H1 (cell line): ENCODE measurements around the gene PLEKHG5. TPM values are rescaled to one million over a fixed set of nuclear protein-coding genes. Genes with fewer than 3 reads are reported as not detected.

Source experiments
- CTCF ChIA-PET: fragments of 300-600 bp; sonication (Branson Sonifier 250); formaldehyde crosslinking; loops from one replicate; lab custom pipeline; 2021; ENCODE audit not compliant: partially characterized antibody; lab: Charles Lee
- POLR2A ChIA-PET: fragments of 300-600 bp; sonication (Branson Sonifier 250); formaldehyde crosslinking; loops from one replicate; lab custom pipeline; 2021; ENCODE audit warnings: inconsistent platforms; ENCODE audit not compliant: partially characterized antibody; lab: Charles Lee
- DNase-seq, 2 experiments: peaks; one replicate each; pipeline versions ENCODE4 v3.0.0 to v3.0.0-alpha.2; 2010 to 2022; ENCODE audit warnings: low spot score in 2 of 2, low read depth in 1 of 2, mixed read lengths in 1 of 2
- FAIRE-seq: peaks from 2 replicates; lab custom pipeline; 2011; peaks lifted over from hg19 to GRCh38; lab: Jason Lieb, UNC
- H2AFZ ChIP-seq: 2 replicates; pipeline ENCODE4 v1.8.1; 2012; ENCODE audit warnings: low read length, inconsistent platforms
- H2AK5ac ChIP-seq: 2 replicates; pipeline ENCODE4 v1.6.1; 2013; ENCODE audit warnings: low read depth, low read length
- H2BK120ac ChIP-seq: replicated peaks from 2 replicates; pipeline ENCODE3; 2013; ENCODE audit warnings: low read depth, low read length, inconsistent platforms
- H2BK12ac ChIP-seq: 2 replicates; pipeline ENCODE4 v1.6.1; 2013; ENCODE audit warnings: low read depth, low read length
- H2BK15ac ChIP-seq: 2 replicates; pipeline ENCODE4 v1.6.1; 2013; ENCODE audit warnings: low read length
- H2BK20ac ChIP-seq: 2 replicates; pipeline ENCODE4 v1.6.1; 2013; ENCODE audit warnings: low read length
- H2BK5ac ChIP-seq: 2 replicates; pipeline ENCODE4 v1.6.1; 2013; ENCODE audit warnings: low read depth, low read length
- H3K14ac ChIP-seq: 2 replicates; pipeline ENCODE4 v1.6.1; 2013; ENCODE audit warnings: inconsistent platforms; ENCODE audit not compliant: insufficient read length
- H3K18ac ChIP-seq: 2 replicates; pipeline ENCODE4 v1.6.1; 2013; ENCODE audit warnings: low read length; ENCODE audit errors: extremely low read depth
- H3K23ac ChIP-seq: 2 replicates; pipeline ENCODE4 v1.6.1; 2013; ENCODE audit warnings: inconsistent platforms; ENCODE audit not compliant: insufficient read length
- H3K23me2 ChIP-seq: 2 replicates; pipeline ENCODE4 v1.6.1; 2013; ENCODE audit warnings: low read depth, low read length
- H3K27ac ChIP-seq: 2 replicates; pipeline ENCODE4 v1.6.1; 2011; ENCODE audit warnings: low read depth, low read length, inconsistent platforms
- H3K27me3 ChIP-seq, 4 experiments: replicated peaks in 1 of 4; 1 replicate in 1 of 4; 2 replicates in 3 of 4; pipeline versions ENCODE4 v1.6.1 to v1.8.1; 2011 to 2013; ENCODE audit warnings: low read length in 3 of 4, mild to moderate bottlenecking in 3 of 4, inconsistent platforms in 2 of 4, mixed read lengths in 2 of 4, moderate library complexity in 1 of 4; ENCODE audit not compliant: control insufficient read depth in 3 of 4, insufficient read depth in 3 of 4; ENCODE audit errors: extremely low read depth in 1 of 4
- H3K36me3 ChIP-seq, 4 experiments: 2 replicates each; pipeline versions ENCODE4 v1.6.1 to v1.8.1; 2011 to 2013; ENCODE audit warnings: mild to moderate bottlenecking in 4 of 4, low read length in 3 of 4, moderate library complexity in 2 of 4, control low read depth in 1 of 4, inconsistent platforms in 1 of 4; ENCODE audit not compliant: insufficient read depth in 4 of 4, control insufficient read depth in 2 of 4
- H3K4ac ChIP-seq: replicated peaks from 2 replicates; pipeline ENCODE3; 2013; ENCODE audit warnings: low read length, low read depth, mixed read lengths, inconsistent platforms; ENCODE audit not compliant: insufficient read length
- H3K4me1 ChIP-seq, 4 experiments: replicated peaks in 1 of 4; 1 replicate in 1 of 4; 2 replicates in 3 of 4; pipeline versions ENCODE4 v1.6.1 to v1.8.1; 2011 to 2013; ENCODE audit warnings: low read length in 3 of 4, inconsistent platforms in 2 of 4, mixed read lengths in 1 of 4; ENCODE audit not compliant: insufficient read depth in 4 of 4, control insufficient read depth in 3 of 4
- H3K4me2 ChIP-seq, 2 experiments: 2 replicates each; pipeline versions ENCODE4 v1.6.1 to v1.8.1; 2011 to 2013; ENCODE audit warnings: low read depth in 2 of 2, low read length in 2 of 2, control low read depth in 1 of 2, inconsistent platforms in 1 of 2, mild to moderate bottlenecking in 1 of 2; ENCODE audit not compliant: insufficient read depth in 1 of 2
- H3K4me3 ChIP-seq, 4 experiments: fragments of 200-600, 300-600 bp in 1 of 4; sonication (generic), shearing (Covaris generic), sonication (Bioruptor Twin) in 1 of 4; 2 replicates each; pipeline versions ENCODE4 v1.5.1 to v1.8.1; 2011 to 2016; ENCODE audit warnings: low read length in 4 of 4, low read depth in 3 of 4, control low read depth in 2 of 4, inconsistent platforms in 2 of 4, mild to moderate bottlenecking in 2 of 4, mixed read lengths in 1 of 4, moderate library complexity in 1 of 4; ENCODE audit not compliant: insufficient read depth in 2 of 4; ENCODE audit errors: extremely low read depth in 1 of 4
- H3K56ac ChIP-seq: replicated peaks from 2 replicates; pipeline ENCODE3; 2013; ENCODE audit warnings: low read depth, mild to moderate bottlenecking, mixed read lengths, low read length, inconsistent platforms; ENCODE audit not compliant: insufficient read length
- H3K79me1 ChIP-seq: 2 replicates; pipeline ENCODE4 v1.6.1; 2013; ENCODE audit warnings: low read depth, low read length, control low read depth
- H3K79me2 ChIP-seq, 2 experiments: 2 replicates each; pipeline versions ENCODE4 v1.6.1 to v1.8.1; 2012 to 2013; ENCODE audit warnings: low read length in 2 of 2, mild to moderate bottlenecking in 2 of 2, inconsistent platforms in 1 of 2; ENCODE audit not compliant: insufficient read depth in 2 of 2, control insufficient read depth in 1 of 2
- H3K9ac ChIP-seq, 4 experiments: replicated peaks in 1 of 4; 1 replicate in 1 of 4; 2 replicates in 3 of 4; pipeline versions ENCODE4 v1.6.1 to v1.8.1; 2011 to 2013; ENCODE audit warnings: low read depth in 3 of 4, low read length in 3 of 4, control low read depth in 2 of 4, mild to moderate bottlenecking in 2 of 4, moderate library complexity in 2 of 4, inconsistent platforms in 1 of 4; ENCODE audit errors: extremely low read depth in 1 of 4
- H3K9me3 ChIP-seq, 2 experiments: 2 replicates each; pipeline versions ENCODE4 v1.6.1 to v1.8.1; 2012 to 2013; ENCODE audit warnings: mild to moderate bottlenecking in 2 of 2, moderate library complexity in 2 of 2, control low read depth in 1 of 2, inconsistent platforms in 1 of 2, low read depth in 1 of 2, low read length in 1 of 2, mixed read lengths in 1 of 2; ENCODE audit not compliant: insufficient read depth in 2 of 2
- H4K20me1 ChIP-seq, 2 experiments: replicated peaks in 1 of 2; 2 replicates each; pipeline versions ENCODE3 to v1.8.1; 2011 to 2013; ENCODE audit warnings: inconsistent platforms in 2 of 2, low read length in 2 of 2, mild to moderate bottlenecking in 1 of 2; ENCODE audit not compliant: insufficient read depth in 2 of 2, control insufficient read depth in 1 of 2
- H4K5ac ChIP-seq: 2 replicates; pipeline ENCODE4 v1.6.1; 2013; ENCODE audit warnings: low read length, low read depth, mixed read lengths, inconsistent platforms; ENCODE audit not compliant: insufficient read length
- H4K8ac ChIP-seq: 2 replicates; pipeline ENCODE4 v1.8.0; 2013; ENCODE audit warnings: mild to moderate bottlenecking, moderate library complexity, low read length, inconsistent platforms; ENCODE audit not compliant: insufficient read depth; ENCODE audit errors: extremely low read depth
- H4K91ac ChIP-seq: replicated peaks from 2 replicates; pipeline ENCODE3; 2013; ENCODE audit warnings: low read length, mixed read lengths, inconsistent platforms; ENCODE audit not compliant: insufficient read length
- BACH1 ChIP-seq: IDR thresholded peaks from 2 replicates; pipeline ENCODE4 v1.6.1; 2012; ENCODE audit warnings: low read length, improper control_type of control experiment
- BRCA1 ChIP-seq: IDR thresholded peaks from 2 replicates; pipeline ENCODE4 v1.6.1; 2012; ENCODE audit warnings: low read depth, low read length, improper control_type of control experiment
- CEBPB ChIP-seq: IDR thresholded peaks from 2 replicates; pipeline ENCODE4 v1.6.1; 2012; ENCODE audit warnings: low read depth, low read length
- CHD2 ChIP-seq: IDR thresholded peaks from 2 replicates; pipeline ENCODE4 v1.6.1; 2012; ENCODE audit warnings: low read length, improper control_type of control experiment
- CREB1 ChIP-seq: IDR thresholded peaks from 2 replicates; pipeline ENCODE4 v1.6.1; 2012; ENCODE audit warnings: inconsistent platforms
- CTCF ChIP-seq, 3 experiments: IDR thresholded peaks; 1 replicate in 2 of 3; 2 replicates in 1 of 3; pipeline versions ENCODE4 v1.5.1 to v1.6.1; 2011; ENCODE audit warnings: low read length in 3 of 3, mild to moderate bottlenecking in 3 of 3, inconsistent platforms in 2 of 3, low read depth in 1 of 3, moderate library complexity in 1 of 3; ENCODE audit not compliant: insufficient read depth in 1 of 3; ENCODE audit errors: control extremely low read depth in 1 of 3
- FOSL1 ChIP-seq: IDR thresholded peaks from 2 replicates; pipeline ENCODE4 v1.6.1; 2011; ENCODE audit warnings: mild to moderate bottlenecking, low read depth, low read length, moderate library complexity; ENCODE audit not compliant: insufficient read depth
- JUN ChIP-seq: IDR thresholded peaks from 2 replicates; pipeline ENCODE4 v1.6.1; 2011; ENCODE audit warnings: low read depth, mild to moderate bottlenecking, improper control_type of control experiment, low read length
- NANOG ChIP-seq: IDR thresholded peaks from 2 replicates; pipeline ENCODE4 v1.6.1; 2011; ENCODE audit warnings: low read length, low read depth, mild to moderate bottlenecking, inconsistent platforms; ENCODE audit not compliant: insufficient read depth, poor library complexity, severe bottlenecking
- POLR2AphosphoS5 ChIP-seq: IDR thresholded peaks from 2 replicates; pipeline ENCODE4 v1.6.1; 2011; ENCODE audit warnings: low read depth, low read length
- SP2 ChIP-seq: IDR thresholded peaks from 2 replicates; pipeline ENCODE4 v1.6.1; 2012; ENCODE audit warnings: mild to moderate bottlenecking, low read length, inconsistent platforms
- TBP ChIP-seq: IDR thresholded peaks from 2 replicates; pipeline ENCODE4 v1.6.1; 2011; ENCODE audit warnings: low read depth, low read length, improper control_type of control experiment
- WGBS, 2 experiments: shearing (Covaris generic) in 1 of 2; methylation state at CpG; one replicate each; pipeline versions ENCODE4 v1.1.6 to v1.1.7; 2013 to 2015; ENCODE audit warnings: low lambda C conversion rate in 2 of 2, mixed read lengths in 2 of 2, inconsistent platforms in 1 of 2, low coverage in 1 of 2, missing lambda C conversion rate in 1 of 2; ENCODE audit not compliant: insufficient replicate concordance in 2 of 2, insufficient coverage in 1 of 2, insufficient read length in 1 of 2; ENCODE audit errors: extremely low coverage in 1 of 2, missing lambda C conversion rate in 1 of 2; 5-methylcytosine and 5-hydroxymethylcytosine counted together
- polyA plus RNA-seq, 7 experiments: library from polyadenylated mRNA; depleted of rRNA in 3 of 7; stranded (reverse) in 5 of 7; unstranded in 2 of 7; fragments of >200 nt in 5 of 7; fragments of 200-250 nt in 2 of 7; gene quantifications; 1 replicate in 5 of 7; 2 replicates in 1 of 7; 4 replicates in 1 of 7; pipeline versions ENCODE4 v1.2.1 to v1.2.3, GENCODE V29; 2011 to 2013; ENCODE audit warnings: missing spikeins in 2 of 7, mixed read lengths in 2 of 7
- total RNA-seq: library from RNA; stranded (reverse); fragmentation: NEBNext Ultra II Directional; extraction: Animal tissue kit (Norgen Biotek cat#: 25700); gene quantifications from 2 replicates; pipeline ENCODE4 v1.2.1, GENCODE V29; 2021

PLEKHG5 gene
- total and polyA plus RNA-seq, 2 of the 8 experiments (the other 6 are each of a cell fraction or from before 2014, with no cell fraction given): 10.4 to 13.8 TPM

DNA sequence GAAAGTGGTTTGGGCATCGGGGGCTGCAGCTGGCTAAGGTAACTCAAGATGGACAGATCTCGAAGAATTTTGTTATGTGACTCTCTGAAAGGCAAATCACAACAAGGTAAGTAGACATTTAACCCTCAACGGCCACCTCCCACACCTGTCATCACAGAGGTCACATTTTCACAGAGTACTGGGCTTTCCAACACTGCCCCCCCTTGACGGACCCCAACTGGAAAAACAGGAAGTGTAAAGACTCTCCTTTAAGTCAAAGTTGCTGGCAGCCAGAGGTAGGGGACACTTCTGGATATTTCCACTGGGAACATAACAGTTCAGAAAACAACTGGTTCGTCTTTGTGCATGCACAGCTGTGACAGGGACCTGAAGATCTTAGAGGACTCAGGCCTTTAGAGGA lies 40.5 kb upstream of the PLEKHG5 start:
- Histone ChIP-seq H2BK15ac (no peak overlapping the region), H4K5ac (no peak overlapping the region), H2AFZ (no peak overlapping the region), H2BK120ac (no peak overlapping the region), H3K36me3 (peaks cover 19 to 55% (median 44%) of the 10 kb centered on the region in 4 experiments), H3K23ac (no peak overlapping the region), H4K91ac (no peak overlapping the region), H3K18ac (no peak overlapping the region), H3K27ac (no peak overlapping the region), H3K4ac (no peak overlapping the region), H3K4me3 (no peak overlapping the region), H3K79me2 (peaks cover 0 to 7% of the 10 kb centered on the region in 2 experiments; a peak in 1 of 4 replicates), H2BK5ac (no peak overlapping the region), H3K4me1 (no peaks in the 10 kb centered on the region), H3K14ac (no peak overlapping the region), H3K27me3 (no peaks in the 10 kb centered on the region), H3K9me3 (no peaks in the 10 kb centered on the region), H3K79me1 (0 out of 2 replicates have a peak, but pooled peaks cover 2% of the 10 kb centered on the region), H3K23me2 (no peaks in the 10 kb centered on the region), H2BK20ac (no peak overlapping the region), H3K4me2 (no peak overlapping the region), H3K56ac (no peak overlapping the region), H2AK5ac (no peak overlapping the region), H4K8ac (no peak overlapping the region), H3K9ac (no peak overlapping the region), H4K20me1 (peaks cover 2 to 9% of the 10 kb centered on the region in 2 experiments), H2BK12ac (no peak overlapping the region)
- FAIRE-seq: no peak
- CTCF ChIA-PET: interaction anchor here (1.3 to 8.9 kb wide), 2 partner anchors 9 to 10 kb away, joined by 3 to 57 read pairs; no protein-coding TSS in a partner anchor
- POLR2A ChIA-PET: interaction anchor here (1.1 kb wide), 1 partner anchor 11 kb away, joined by 3 read pairs; no protein-coding TSS in a partner anchor
- WGBS, 2 experiments: 86% methylated on average over 5 of the region's 5 CpGs; no CpG with 5 or more reads in 1 of the 2 experiments
- DNase-seq: no peak
- TF ChIP-seq BRCA1 (no peak), TBP (no peak), CHD2 (no peak), JUN (no peak), BACH1 (no peak), SP2 (no peak), CTCF (IDR thresholded peaks at IDR 0.05; ENCODE audit: control extremely low read depth in 1 of 3, insufficient read depth in 1 of 3, low read depth in 1 of 3, low read length in 3 of 3) (no peak), POLR2AphosphoS5 (no peak), FOSL1 (no peak), CEBPB (no peak), NANOG (no peak), CREB1 (no peak)
